HAP-1 (cell line): Measurements from ENCODE around the gene HNRNPAB.

Experiments used
- DNase-seq, 2 experiments: peaks; one replicate each; pipeline ENCODE4 v3.0.0-alpha.2; 2016 to 2020; ENCODE audit warnings: low spot score in 2 of 2
- H3K27me3 ChIP-seq: fragments of 250-450 bp; sonication (Bioruptor Pico); 2 replicates; pipeline ENCODE4 v1.5.1; 2020; ENCODE audit warnings: low read depth, mild to moderate bottlenecking, moderate library complexity
- H3K36me3 ChIP-seq: fragments of 250-450 bp; sonication (Bioruptor Pico); replicated peaks from 2 replicates; pipeline ENCODE4 v1.5.1; 2020; ENCODE audit warnings: mild to moderate bottlenecking
- H3K4me1 ChIP-seq: fragments of 250-450 bp; sonication (Bioruptor Pico); 2 replicates; pipeline ENCODE4 v1.5.1; 2020; ENCODE audit warnings: mild to moderate bottlenecking
- H3K4me3 ChIP-seq: fragments of 250-450 bp; sonication (Bioruptor Pico); 2 replicates; pipeline ENCODE4 v1.5.1; 2020; ENCODE audit warnings: mild to moderate bottlenecking, moderate library complexity
- H3K9me3 ChIP-seq: fragments of 250-450 bp; sonication (Bioruptor Pico); 2 replicates; pipeline ENCODE4 v1.5.1; 2020; ENCODE audit warnings: mild to moderate bottlenecking, moderate library complexity
- in situ Hi-C: fragments of 300-500 bp; cut with MboI; formaldehyde crosslinking; loops from 3 replicates; pipeline ENCODE4 v1.14.3; 2020; ENCODE audit warnings: low sequenced_read_pairs, inconsistent platforms, mixed read lengths

The HNRNPAB gene

GRCh38 chr5:178201221-178201926 is 3.0 kb upstream of the HNRNPAB start:
- in situ Hi-C loops, result no loop called here
- Histone ChIP-seq H3K4me3 (no peak overlapping the region), H3K27me3 (no peaks in the 10 kb centered on the region), H3K4me1 (peaks cover 5% of the 10 kb centered on the region), H3K36me3 (peaks cover 19% of the 10 kb centered on the region), H3K9me3 (no peaks in the 10 kb centered on the region)
- DNase-seq, result no peak

DNA sequence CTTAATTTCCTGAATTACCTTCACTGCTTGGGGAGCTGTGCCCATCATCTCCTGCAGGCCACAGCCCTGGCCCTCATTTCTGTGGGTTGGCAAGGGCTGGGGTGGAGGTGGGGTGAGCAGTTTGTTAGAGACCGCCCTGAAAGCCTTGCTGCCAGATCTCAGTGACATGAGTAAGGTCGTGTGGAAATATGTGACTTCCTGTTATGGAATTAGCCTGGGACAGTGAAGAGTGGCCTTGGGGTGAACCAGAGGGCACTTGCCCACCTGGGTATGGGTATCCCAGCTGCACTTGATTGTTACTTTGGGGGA is 2.5 kb upstream of the HNRNPAB start:
- H3K9me3 ChIP-seq, result no peaks in the 10 kb centered on the region
- in situ Hi-C loops, result no loop called here
- no peak overlapping the region for H3K4me3 ChIP-seq
- peaks cover 24% of the 10 kb centered on the region for H3K36me3 ChIP-seq
- no peak for DNase-seq
- H3K4me1 ChIP-seq, result peaks cover 7% of the 10 kb centered on the region
- H3K27me3 ChIP-seq, result no peaks in the 10 kb centered on the region

- Histone ChIP-seq H3K4me3 (no peak overlapping the region), H3K4me1 (peaks cover 7% of the 10 kb centered on the region), H3K27me3 (no peaks in the 10 kb centered on the region), H3K36me3 (peaks cover 30% of the 10 kb centered on the region), H3K9me3 (no peaks in the 10 kb centered on the region)
- no peak for DNase-seq
- in situ Hi-C loops, result no loop called here
Observed at GRCh38 chr5:178202541-178202940, 1.8 kb upstream of the HNRNPAB start.

DNA sequence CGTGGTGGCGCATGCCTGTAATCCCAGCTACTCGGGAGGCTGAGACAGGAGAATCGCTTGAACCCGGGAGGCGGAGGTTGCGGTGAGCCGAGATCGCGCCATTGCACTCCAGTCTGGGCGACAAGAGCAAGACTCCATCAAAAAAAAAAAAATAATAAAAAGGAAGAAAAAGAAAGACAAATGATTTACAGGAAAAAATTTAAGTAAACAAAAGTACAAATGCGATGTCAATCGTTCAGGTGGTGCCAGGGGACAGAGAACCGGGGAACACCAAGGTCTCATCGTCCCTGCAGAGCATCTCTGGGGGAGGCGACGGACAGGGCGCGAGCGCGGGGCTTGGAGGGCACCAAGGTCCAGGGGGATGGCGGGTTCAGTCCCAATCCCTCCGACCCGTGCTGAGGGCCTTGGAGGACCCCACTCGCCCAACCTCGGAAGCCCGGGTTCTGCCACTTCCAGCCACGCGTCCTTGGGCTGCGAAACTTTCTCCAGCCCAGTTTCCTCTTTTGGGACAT is 607 bp upstream of the HNRNPAB start:
- in situ Hi-C loops, result no loop called here
- Histone ChIP-seq H3K4me1 (peaks cover 7% of the 10 kb centered on the region), H3K36me3 (peaks cover 42% of the 10 kb centered on the region), H3K9me3 (no peaks in the 10 kb centered on the region), H3K4me3 (peak overlapping the region; percentile 61), H3K27me3 (no peaks in the 10 kb centered on the region)
- DNase-seq, result no peak

DNA sequence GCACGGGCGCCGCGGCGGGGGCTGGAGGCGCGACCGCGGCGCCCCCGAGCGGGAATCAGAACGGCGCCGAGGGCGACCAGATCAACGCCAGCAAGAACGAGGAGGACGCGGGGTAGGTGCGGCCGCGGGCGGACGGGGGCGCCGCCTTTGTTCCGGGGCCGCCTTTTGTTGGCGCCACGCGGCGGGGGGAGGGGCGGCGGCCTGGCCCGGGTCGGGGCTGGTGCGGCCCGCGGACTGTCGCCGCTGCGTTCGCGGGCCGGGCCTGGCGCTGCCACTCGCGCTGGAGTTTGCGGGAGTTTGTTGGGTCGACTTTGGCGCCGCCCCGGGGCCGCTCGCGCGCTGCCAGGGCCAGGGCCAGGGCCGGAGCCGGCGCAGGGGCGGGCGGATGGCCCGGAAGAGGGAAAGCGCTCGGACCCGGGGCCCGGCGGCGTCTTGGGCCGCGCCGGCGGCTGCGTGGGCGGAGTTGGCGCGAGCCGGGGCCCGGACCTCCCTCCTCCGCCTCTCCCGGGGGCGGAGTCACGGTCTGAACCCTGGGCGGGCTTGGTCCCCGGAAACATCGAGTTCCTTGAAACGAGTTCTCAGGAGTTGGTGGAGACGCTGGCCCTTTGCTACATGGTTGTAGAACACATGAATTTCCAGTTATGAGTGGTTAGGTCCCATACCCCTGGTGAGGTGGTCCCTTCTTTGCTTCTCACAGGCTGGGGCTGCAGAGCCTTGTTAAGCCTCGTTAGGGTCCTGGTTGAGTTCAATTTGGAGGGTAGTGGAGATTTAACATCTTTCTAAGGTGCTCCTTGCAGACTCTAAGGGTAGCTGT is 809 bp downstream of the HNRNPAB start:
- H3K9me3 ChIP-seq, result no peaks in the 10 kb centered on the region
- H3K4me1 ChIP-seq, result peaks cover 7% of the 10 kb centered on the region
- peak overlapping the region; percentile 61 for H3K4me3 ChIP-seq
- peak; percentile 55 to 85 for DNase-seq
- no peaks in the 10 kb centered on the region for H3K27me3 ChIP-seq
- H3K36me3 ChIP-seq, result peaks cover 57% of the 10 kb centered on the region
- in situ Hi-C loops, result no loop called here

- H3K4me1 ChIP-seq, result peaks cover 7% of the 10 kb centered on the region
- peaks cover 62% of the 10 kb centered on the region for H3K36me3 ChIP-seq
- in situ Hi-C loops, result no loop called here
- peak overlapping the region; percentile 61 for H3K4me3 ChIP-seq
- no peaks in the 10 kb centered on the region for H3K27me3 ChIP-seq
- DNase-seq, result no peak
- H3K9me3 ChIP-seq, result no peaks in the 10 kb centered on the region
Observed at GRCh38 chr5:178205749-178206047, 1.4 kb downstream of the HNRNPAB start.

DNA sequence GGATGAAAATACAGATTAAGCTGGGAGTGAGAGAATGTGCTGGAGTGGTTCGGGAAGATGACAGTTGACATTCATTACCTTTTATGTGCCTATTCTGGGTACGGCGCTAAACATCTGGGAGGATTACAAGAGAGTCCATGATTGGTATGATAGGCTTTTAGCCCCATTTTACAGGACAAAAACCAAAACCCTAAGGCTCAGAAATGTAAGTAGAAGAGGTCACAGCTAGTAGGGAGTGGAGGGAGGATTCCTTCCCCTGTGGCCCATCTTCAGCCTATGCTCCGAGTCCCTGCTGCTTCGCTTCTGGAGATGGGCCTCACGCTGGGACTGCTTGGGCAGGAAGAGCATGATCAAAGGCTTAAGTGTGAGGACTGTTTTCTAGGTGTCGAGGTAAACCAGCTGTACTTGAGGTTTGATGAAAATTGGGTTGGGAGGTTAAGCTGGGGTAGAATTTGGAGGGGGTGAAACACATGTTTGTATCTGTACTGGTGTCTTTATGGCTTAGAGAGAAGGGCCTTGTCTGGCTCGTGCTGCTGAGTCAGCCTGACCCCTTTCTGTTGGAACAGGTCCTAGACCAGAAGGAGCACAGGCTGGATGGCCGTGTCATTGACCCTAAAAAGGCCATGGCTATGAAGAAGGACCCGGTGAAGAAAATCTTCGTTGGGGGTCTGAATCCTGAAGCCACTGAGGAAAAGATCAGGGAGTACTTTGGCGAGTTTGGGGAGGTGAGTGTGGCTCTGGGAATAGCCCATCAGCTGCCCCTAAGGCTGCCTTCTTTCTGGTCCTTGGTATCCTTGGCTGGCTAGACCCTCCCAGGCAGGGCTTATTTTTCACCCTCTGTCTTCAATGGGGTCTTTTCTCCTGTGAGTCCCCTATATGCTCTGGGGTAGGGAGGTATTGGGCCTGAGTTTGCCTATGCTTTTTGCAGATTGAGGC is 2.1 kb downstream of the HNRNPAB start:
- Histone ChIP-seq H3K4me3 (peak overlapping the region; percentile 61), H3K27me3 (no peaks in the 10 kb centered on the region), H3K9me3 (no peaks in the 10 kb centered on the region), H3K36me3 (peaks cover 69% of the 10 kb centered on the region), H3K4me1 (peaks cover 7% of the 10 kb centered on the region)
- DNase-seq, result no peak
- in situ Hi-C loops, result no loop called here

- H3K27me3 ChIP-seq, result no peaks in the 10 kb centered on the region
- no peak overlapping the region for H3K4me3 ChIP-seq
- DNase-seq, result peak in 1 of 2 experiments; percentile 40
- H3K36me3 ChIP-seq, result peaks cover 79% of the 10 kb centered on the region
- H3K4me1 ChIP-seq, result peaks cover 7% of the 10 kb centered on the region
- in situ Hi-C loops, result no loop called here
- no peaks in the 10 kb centered on the region for H3K9me3 ChIP-seq
Observed at GRCh38 chr5:178207183-178207916, 3.0 kb downstream of the HNRNPAB start.

GRCh38 chr5:178207917-178208280 is 3.6 kb downstream of the HNRNPAB start:
- Histone ChIP-seq H3K4me3 (no peak overlapping the region), H3K4me1 (peaks cover 7% of the 10 kb centered on the region), H3K9me3 (no peaks in the 10 kb centered on the region), H3K36me3 (peaks cover 84% of the 10 kb centered on the region), H3K27me3 (no peaks in the 10 kb centered on the region)
- no peak for DNase-seq
- in situ Hi-C loops, result no loop called here

GRCh38 chr5:178208540-178209227 is 4.4 kb downstream of the HNRNPAB start:
- H3K4me3 ChIP-seq, result no peak overlapping the region
- in situ Hi-C loops, result no loop called here
- H3K27me3 ChIP-seq, result no peaks in the 10 kb centered on the region
- peak in 1 of 2 experiments; percentile 37 for DNase-seq
- peaks cover 7% of the 10 kb centered on the region for H3K4me1 ChIP-seq
- H3K36me3 ChIP-seq, result peaks cover 92% of the 10 kb centered on the region
- no peaks in the 10 kb centered on the region for H3K9me3 ChIP-seq

DNA sequence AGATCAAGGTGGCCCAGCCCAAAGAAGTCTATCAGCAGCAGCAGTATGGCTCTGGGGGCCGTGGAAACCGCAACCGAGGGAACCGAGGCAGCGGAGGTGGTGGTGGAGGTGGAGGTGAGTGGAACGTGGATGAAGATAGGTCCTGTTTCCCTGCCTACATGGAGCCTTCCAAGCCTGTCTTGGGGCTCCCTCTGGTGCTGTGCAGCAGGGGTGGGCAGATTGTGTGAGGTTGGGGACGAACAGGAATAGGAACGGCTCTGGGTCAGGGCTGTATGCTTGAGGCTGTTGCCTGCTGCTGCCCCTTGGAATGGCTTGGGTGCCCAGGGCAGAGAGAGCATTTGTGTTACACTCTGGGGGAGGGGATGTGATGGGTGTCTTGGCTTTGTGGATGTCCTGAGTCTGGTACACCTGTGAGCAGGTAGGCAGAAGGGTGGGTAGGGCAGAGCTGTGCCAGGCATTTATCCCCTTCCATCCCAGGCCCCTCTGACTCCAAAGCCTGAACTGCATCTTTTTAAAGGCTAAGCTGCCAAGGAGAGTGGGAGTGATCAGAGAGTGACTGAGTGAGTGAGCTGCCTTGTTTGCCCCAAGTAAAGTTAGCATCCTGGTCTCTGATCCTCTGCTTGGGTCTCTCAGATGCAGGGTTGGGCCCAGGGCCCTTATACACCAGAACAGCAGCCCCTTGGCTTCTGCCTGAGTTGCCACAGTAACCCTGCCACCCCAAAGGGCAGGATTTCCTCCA is 5.2 kb downstream of the HNRNPAB start:
- DNase-seq, result no peak
- H3K4me3 ChIP-seq, result no peak overlapping the region
- H3K36me3 ChIP-seq, result peaks cover 99% of the 10 kb centered on the region
- H3K27me3 ChIP-seq, result no peaks in the 10 kb centered on the region
- H3K4me1 ChIP-seq, result peaks cover 7% of the 10 kb centered on the region; the same call in 1 of the 2 replicates
- in situ Hi-C loops, result no loop called here
- H3K9me3 ChIP-seq, result no peaks in the 10 kb centered on the region

- DNase-seq, result peak in 1 of 2 experiments; percentile 23
- H3K9me3 ChIP-seq, result no peaks in the 10 kb centered on the region
- peaks cover 100% of the 10 kb centered on the region for H3K36me3 ChIP-seq
- H3K4me3 ChIP-seq, result no peak overlapping the region
- peaks cover 7% of the 10 kb centered on the region; the same call in 1 of the 2 replicates for H3K4me1 ChIP-seq
- in situ Hi-C loops, result no loop called here
- no peaks in the 10 kb centered on the region for H3K27me3 ChIP-seq
Observed at GRCh38 chr5:178210073-178210535, 5.8 kb downstream of the HNRNPAB start.
